A549 (cell line): ENCODE data around the gene ELOVL5. TPM values are rescaled to one million over a fixed set of nuclear protein-coding genes. Genes with fewer than 3 reads are reported as not detected.

Experiments used
- ATAC-seq, 2 experiments: fragments of 200-7000 bp in 1 of 2; fragments of >200 bp in 1 of 2; cut with Nextera tagmentation in 1 of 2; cut with Tn5 transposase in 1 of 2; 3 replicates each; pipeline versions ENCODE4 v1.8.0 to v1.9.1; 2018 to 2020; ENCODE audit warnings: mild to moderate bottlenecking in 1 of 2, moderate library complexity in 1 of 2
- CTCF ChIA-PET: fragments of 300-600 bp; sonication (Branson Sonifier 250); formaldehyde crosslinking; extraction: SDS; loops from one replicate; lab custom pipeline; 2021; ENCODE audit warnings: antibody characterized with exemption, inconsistent platforms; lab: Yijun Ruan, JAX
- POLR2A ChIA-PET: fragments of 350-600 bp; formaldehyde crosslinking; extraction: SDS; loops from one replicate; lab custom pipeline; 2021; ENCODE audit warnings: antibody characterized with exemption, inconsistent platforms; lab: Yijun Ruan, JAX
- DNase-seq, 2 experiments: peaks; one replicate each; pipeline versions ENCODE4 v3.0.0 to v3.0.0-alpha.2; 2011 to 2016; ENCODE audit warnings: low read depth in 1 of 2, low spot score in 1 of 2
- FAIRE-seq: peaks from 2 replicates; lab custom pipeline; 2011; peaks lifted over from hg19 to GRCh38; lab: Jason Lieb, UNC
- H3K27ac ChIP-seq, 2 experiments: fragments of >200 bp; sonication (Bioruptor Twin); formaldehyde crosslinking; 3 replicates each; pipeline ENCODE4 v1.5.1; 2016 to 2017
- H3K4me1 ChIP-seq: fragments of >200 bp; sonication (Bioruptor Twin); formaldehyde crosslinking; 3 replicates; pipeline ENCODE4 v1.6.1; 2016
- H3K4me2 ChIP-seq: fragments of >200 bp; sonication (Bioruptor Twin); formaldehyde crosslinking; 3 replicates; pipeline ENCODE4 v1.6.1; 2016
- H3K4me3 ChIP-seq: fragments of >200 bp; sonication (Bioruptor Twin); formaldehyde crosslinking; 3 replicates; pipeline ENCODE4 v1.5.1; 2016
- H3K9me3 ChIP-seq: fragments of >200 bp; sonication (Bioruptor Twin); formaldehyde crosslinking; 3 replicates; pipeline ENCODE4 v1.6.1; 2016
- CBX8 ChIP-seq: fragments of 200-600 bp; sonication (generic); IDR thresholded peaks from 2 replicates; pipeline ENCODE4 v1.6.1; 2016
- EHMT2 ChIP-seq: fragments of 200-600 bp; sonication (generic); IDR thresholded peaks from 2 replicates; pipeline ENCODE4 v1.6.1; 2016; ENCODE audit warnings: antibody characterized with exemption, low read depth, mild to moderate bottlenecking, moderate library complexity
- FOSL2 ChIP-seq, 2 experiments: fragments of 450-650 bp in 1 of 2; fragments of >200 bp in 1 of 2; sonication (Bioruptor Twin) in 1 of 2; formaldehyde crosslinking; IDR thresholded peaks; 2 replicates each; pipeline versions ENCODE4 v1.5.0 to v1.6.1; 2016 to 2020; ENCODE audit warnings: mild to moderate bottlenecking in 1 of 2, moderate library complexity in 1 of 2
- PHF8 ChIP-seq: fragments of 200-600 bp; sonication (generic); IDR thresholded peaks from 2 replicates; pipeline ENCODE4 v1.6.1; 2016; ENCODE audit warnings: low read depth, mild to moderate bottlenecking, antibody characterized with exemption, moderate library complexity, borderline replicate concordance
- RAD21 ChIP-seq, 2 experiments: fragments of >200 bp in 1 of 2; sonication (Bioruptor Twin) in 1 of 2; formaldehyde crosslinking in 1 of 2; IDR thresholded peaks in 1 of 2; conservative IDR thresholded peaks in 1 of 2; 2 replicates in 1 of 2; 3 replicates in 1 of 2; pipeline ENCODE4 v1.6.1; 2012 to 2018; ENCODE audit warnings: inconsistent platforms in 1 of 2
- RNF2 ChIP-seq: fragments of 200-600 bp; sonication (generic); IDR thresholded peaks from 2 replicates; pipeline ENCODE4 v1.6.1; 2016; ENCODE audit warnings: low read depth, mild to moderate bottlenecking, antibody characterized with exemption, moderate library complexity, borderline replicate concordance
- TFCP2L1 ChIP-seq: fragments of 250-450 bp; sonication (Bioruptor Pico); IDR thresholded peaks from 2 replicates; pipeline ENCODE4 v1.5.0; 2021; ENCODE audit warnings: mild to moderate bottlenecking
- TP53 ChIP-seq: fragments of 250-450 bp; sonication (Bioruptor Pico); IDR thresholded peaks from 2 replicates; pipeline ENCODE4 v1.5.0; 2021; ENCODE audit warnings: mild to moderate bottlenecking, moderate library complexity
- ZFP36 ChIP-seq: fragments of 450-650 bp; IDR thresholded peaks from 2 replicates; pipeline ENCODE4 v1.6.1; 2014; ENCODE audit warnings: borderline replicate concordance; ENCODE audit not compliant: partially characterized antibody
- ZSCAN20 ChIP-seq: fragments of 250-450 bp; sonication (Bioruptor Pico); IDR thresholded peaks from 2 replicates; pipeline ENCODE4 v1.8.0; 2022; ENCODE audit warnings: mild to moderate bottlenecking, moderate library complexity
- WGBS: methylation state at CpG from one replicate; pipeline ENCODE4 v1.1.6; 2017; ENCODE audit errors: missing lambda C conversion rate; 5-methylcytosine and 5-hydroxymethylcytosine counted together
- polyA plus RNA-seq, 4 experiments: library from polyadenylated mRNA; depleted of rRNA in 3 of 4; stranded (reverse); fragments of >200 nt; fragmentation: RNase III in 1 of 4; extraction: RNeasy Plus Mini Kit Qiagen cat#74134 plus additional on column Dnase treatment in 1 of 4; gene quantifications; 2 replicates in 3 of 4; 3 replicates in 1 of 4; pipeline ENCODE4 v1.2.3, GENCODE V29; 2011 to 2017
- TF ChIP-seq, protein P1 (sequence below): fragments of 200-600 bp; sonication (generic); IDR thresholded peaks from 2 replicates; pipeline ENCODE4 v1.6.1; 2016; ENCODE audit warnings: antibody characterized with exemption, mild to moderate bottlenecking, moderate library complexity
- TF ChIP-seq, protein P2 (sequence below): IDR thresholded peaks from 2 replicates; pipeline ENCODE4 v1.6.1; 2012
- TF ChIP-seq, protein P3 (sequence below): fragments of 250-450 bp; sonication (Bioruptor Pico); IDR thresholded peaks from 2 replicates; pipeline ENCODE4 v1.5.0; 2021; ENCODE audit warnings: mild to moderate bottlenecking, moderate library complexity, borderline replicate concordance
- TF ChIP-seq, protein P4 (sequence below): IDR thresholded peaks from 2 replicates; pipeline ENCODE4 v1.6.1; 2012
- TF ChIP-seq, protein P5 (sequence below): fragments of 150-350 bp; IDR thresholded peaks from 2 replicates; pipeline ENCODE4 v1.6.1; 2014; ENCODE audit warnings: low read depth, mild to moderate bottlenecking, low read length
- TF ChIP-seq, protein P6 (sequence below): fragments of 450-650 bp; IDR thresholded peaks from 2 replicates; pipeline ENCODE4 v1.6.1; 2014; ENCODE audit warnings: antibody characterized with exemption

Gene ELOVL5
- polyA plus RNA-seq, 2 of the 4 experiments (the other 2 are of a cell fraction) = 90.9 to 95.4 TPM

DNA sequence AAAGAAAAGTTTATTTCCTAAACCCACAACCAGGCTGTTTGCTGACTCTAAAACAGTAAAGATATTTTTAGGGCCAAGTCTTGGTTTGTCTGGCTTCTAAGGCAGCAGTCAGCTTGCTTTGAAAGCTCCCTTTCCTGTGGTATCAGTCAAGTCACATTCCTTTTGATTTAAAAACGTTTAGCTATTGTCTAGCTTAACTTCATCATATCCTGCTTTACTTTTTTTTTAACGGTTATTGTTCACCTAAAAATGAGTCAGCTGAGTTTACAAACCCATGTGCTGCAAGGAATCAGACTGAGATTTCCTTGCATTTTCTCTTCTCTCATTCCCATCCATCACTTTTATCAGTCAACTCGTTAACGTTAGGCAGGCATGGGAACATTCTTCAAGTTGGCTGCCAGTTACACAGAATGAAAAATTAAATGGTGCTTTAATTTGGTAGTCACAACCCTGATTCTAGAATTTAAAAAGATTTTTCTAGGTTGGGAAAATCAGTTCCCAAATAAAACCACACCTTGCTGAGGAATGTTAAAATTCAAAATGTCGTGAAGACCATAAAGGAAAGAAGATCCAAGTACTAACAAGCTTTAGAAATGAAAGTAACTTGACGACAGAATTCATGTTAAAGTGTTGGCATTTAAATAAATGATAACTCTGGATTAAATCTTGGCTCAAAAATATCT lies 45.9 kb downstream of the ELOVL5 start:
- WGBS = 11% methylated on average over 6 of the region's 6 CpGs
- peak overlapping the region; percentile 5; the same call in 1 of the 3 replicates for H3K4me3 ChIP-seq
- no peaks in the 10 kb centered on the region for H3K9me3 ChIP-seq
- TF ChIP-seq, protein P1, sequence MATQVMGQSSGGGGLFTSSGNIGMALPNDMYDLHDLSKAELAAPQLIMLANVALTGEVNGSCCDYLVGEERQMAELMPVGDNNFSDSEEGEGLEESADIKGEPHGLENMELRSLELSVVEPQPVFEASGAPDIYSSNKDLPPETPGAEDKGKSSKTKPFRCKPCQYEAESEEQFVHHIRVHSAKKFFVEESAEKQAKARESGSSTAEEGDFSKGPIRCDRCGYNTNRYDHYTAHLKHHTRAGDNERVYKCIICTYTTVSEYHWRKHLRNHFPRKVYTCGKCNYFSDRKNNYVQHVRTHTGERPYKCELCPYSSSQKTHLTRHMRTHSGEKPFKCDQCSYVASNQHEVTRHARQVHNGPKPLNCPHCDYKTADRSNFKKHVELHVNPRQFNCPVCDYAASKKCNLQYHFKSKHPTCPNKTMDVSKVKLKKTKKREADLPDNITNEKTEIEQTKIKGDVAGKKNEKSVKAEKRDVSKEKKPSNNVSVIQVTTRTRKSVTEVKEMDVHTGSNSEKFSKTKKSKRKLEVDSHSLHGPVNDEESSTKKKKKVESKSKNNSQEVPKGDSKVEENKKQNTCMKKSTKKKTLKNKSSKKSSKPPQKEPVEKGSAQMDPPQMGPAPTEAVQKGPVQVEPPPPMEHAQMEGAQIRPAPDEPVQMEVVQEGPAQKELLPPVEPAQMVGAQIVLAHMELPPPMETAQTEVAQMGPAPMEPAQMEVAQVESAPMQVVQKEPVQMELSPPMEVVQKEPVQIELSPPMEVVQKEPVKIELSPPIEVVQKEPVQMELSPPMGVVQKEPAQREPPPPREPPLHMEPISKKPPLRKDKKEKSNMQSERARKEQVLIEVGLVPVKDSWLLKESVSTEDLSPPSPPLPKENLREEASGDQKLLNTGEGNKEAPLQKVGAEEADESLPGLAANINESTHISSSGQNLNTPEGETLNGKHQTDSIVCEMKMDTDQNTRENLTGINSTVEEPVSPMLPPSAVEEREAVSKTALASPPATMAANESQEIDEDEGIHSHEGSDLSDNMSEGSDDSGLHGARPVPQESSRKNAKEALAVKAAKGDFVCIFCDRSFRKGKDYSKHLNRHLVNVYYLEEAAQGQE = no peak
- no peak for TF ChIP-seq RAD21 (conservative IDR thresholded peaks at IDR 0.05 in 1 of 2, IDR thresholded peaks at IDR 0.05 in 1 of 2)
- TF ChIP-seq, protein P2, sequence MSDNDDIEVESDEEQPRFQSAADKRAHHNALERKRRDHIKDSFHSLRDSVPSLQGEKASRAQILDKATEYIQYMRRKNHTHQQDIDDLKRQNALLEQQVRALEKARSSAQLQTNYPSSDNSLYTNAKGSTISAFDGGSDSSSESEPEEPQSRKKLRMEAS = peak; percentile 70
- no peak for TF ChIP-seq FOSL2 (IDR thresholded peaks at IDR 0.05)
- TF ChIP-seq FOSL2 (CRISPR knock-in tag; IDR thresholded peaks at IDR 0.05) = peak; percentile 34; the same call in 1 of the 2 replicates
- FAIRE-seq (no peak), DNase-seq (peak in 1 of 2 experiments; percentile 51), ATAC-seq (peak in 1 of 2 experiments; percentile 61; a peak in 3 of 6 replicates)
- ChIA-PET POLR2A (interaction anchor here (2.8 kb wide), 1 partner anchor 57 kb away, joined by 8 read pairs; no protein-coding TSS in a partner anchor), CTCF (interaction anchor here (1.7 kb wide), 1 partner anchor 11 kb away, joined by 4 read pairs; no protein-coding TSS in a partner anchor)
- H3K4me2 ChIP-seq = peak overlapping the region; percentile 74
- peak overlapping the region; percentile 58 to 80 for H3K27ac ChIP-seq
- H3K4me1 ChIP-seq = peaks cover 72% of the 10 kb centered on the region

DNA sequence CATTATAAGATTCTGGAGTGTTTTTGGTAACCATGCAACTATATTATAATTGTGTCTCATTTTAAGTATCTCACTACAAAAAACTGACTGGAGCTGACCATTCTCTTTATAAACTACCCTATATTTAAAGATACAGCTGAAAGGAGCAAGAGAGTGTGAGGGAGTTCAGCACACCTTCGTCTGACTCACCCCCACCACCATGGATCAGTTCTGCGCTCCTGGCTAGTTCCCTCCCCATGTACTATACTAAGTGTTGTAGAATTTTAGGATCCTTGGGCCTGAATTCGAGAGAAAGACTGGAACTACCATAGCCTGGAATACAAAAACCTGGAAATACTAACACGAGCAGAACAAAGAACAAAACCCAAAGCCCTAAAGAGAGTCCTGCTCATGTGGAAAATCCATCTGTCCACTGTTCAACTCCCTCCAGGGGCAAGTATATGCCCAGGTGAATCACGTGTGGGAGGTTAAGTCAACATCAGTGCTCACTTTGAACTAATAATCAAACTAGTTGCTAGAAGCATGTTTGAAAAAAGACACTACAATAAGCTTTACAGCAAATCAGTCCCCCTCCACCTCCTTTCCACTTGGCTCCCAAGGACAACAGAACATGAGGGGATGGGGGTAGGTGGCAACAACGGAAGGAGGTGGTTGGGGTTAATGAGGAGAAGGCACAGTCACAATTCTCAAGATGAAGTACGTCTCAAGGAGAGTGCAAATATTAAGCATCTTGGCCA lies 46.8 kb downstream of the ELOVL5 start:
- H3K9me3 ChIP-seq = no peaks in the 10 kb centered on the region
- peaks cover 67% of the 10 kb centered on the region for H3K4me1 ChIP-seq
- ChIA-PET POLR2A (interaction anchor here (2.8 kb wide), 1 partner anchor 57 kb away, joined by 8 read pairs; no protein-coding TSS in a partner anchor), CTCF (interaction anchor here (1.2 to 1.7 kb wide), 2 partner anchors 7 to 10 kb away, joined by 4 read pairs; no protein-coding TSS in a partner anchor)
- peak overlapping the region; percentile 58 to 80 for H3K27ac ChIP-seq
- WGBS = 58% methylated on average over 7 of the region's 7 CpGs
- TF ChIP-seq, protein P3, sequence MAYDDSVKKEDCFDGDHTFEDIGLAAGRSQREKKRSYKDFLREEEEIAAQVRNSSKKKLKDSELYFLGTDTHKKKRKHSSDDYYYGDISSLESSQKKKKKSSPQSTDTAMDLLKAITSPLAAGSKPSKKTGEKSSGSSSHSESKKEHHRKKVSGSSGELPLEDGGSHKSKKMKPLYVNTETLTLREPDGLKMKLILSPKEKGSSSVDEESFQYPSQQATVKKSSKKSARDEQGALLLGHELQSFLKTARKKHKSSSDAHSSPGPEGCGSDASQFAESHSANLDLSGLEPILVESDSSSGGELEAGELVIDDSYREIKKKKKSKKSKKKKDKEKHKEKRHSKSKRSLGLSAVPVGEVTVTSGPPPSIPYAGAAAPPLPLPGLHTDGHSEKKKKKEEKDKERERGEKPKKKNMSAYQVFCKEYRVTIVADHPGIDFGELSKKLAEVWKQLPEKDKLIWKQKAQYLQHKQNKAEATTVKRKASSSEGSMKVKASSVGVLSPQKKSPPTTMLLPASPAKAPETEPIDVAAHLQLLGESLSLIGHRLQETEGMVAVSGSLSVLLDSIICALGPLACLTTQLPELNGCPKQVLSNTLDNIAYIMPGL (CRISPR knock-in tag) = no peak
- TF ChIP-seq TFCP2L1 (CRISPR knock-in tag) (no peak), ZSCAN20 (CRISPR knock-in tag) (no peak), TP53 (CRISPR knock-in tag) (no peak), CBX8 (no peak), RNF2 (no peak), PHF8 (no peak), ZFP36 (no peak), EHMT2 (no peak)
- TF ChIP-seq, protein P4, sequence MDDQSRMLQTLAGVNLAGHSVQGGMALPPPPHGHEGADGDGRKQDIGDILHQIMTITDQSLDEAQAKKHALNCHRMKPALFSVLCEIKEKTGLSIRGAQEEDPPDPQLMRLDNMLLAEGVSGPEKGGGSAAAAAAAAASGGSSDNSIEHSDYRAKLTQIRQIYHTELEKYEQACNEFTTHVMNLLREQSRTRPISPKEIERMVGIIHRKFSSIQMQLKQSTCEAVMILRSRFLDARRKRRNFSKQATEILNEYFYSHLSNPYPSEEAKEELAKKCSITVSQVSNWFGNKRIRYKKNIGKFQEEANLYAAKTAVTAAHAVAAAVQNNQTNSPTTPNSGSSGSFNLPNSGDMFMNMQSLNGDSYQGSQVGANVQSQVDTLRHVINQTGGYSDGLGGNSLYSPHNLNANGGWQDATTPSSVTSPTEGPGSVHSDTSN = no peak
- TF ChIP-seq, protein P5, sequence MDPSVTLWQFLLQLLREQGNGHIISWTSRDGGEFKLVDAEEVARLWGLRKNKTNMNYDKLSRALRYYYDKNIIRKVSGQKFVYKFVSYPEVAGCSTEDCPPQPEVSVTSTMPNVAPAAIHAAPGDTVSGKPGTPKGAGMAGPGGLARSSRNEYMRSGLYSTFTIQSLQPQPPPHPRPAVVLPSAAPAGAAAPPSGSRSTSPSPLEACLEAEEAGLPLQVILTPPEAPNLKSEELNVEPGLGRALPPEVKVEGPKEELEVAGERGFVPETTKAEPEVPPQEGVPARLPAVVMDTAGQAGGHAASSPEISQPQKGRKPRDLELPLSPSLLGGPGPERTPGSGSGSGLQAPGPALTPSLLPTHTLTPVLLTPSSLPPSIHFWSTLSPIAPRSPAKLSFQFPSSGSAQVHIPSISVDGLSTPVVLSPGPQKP = no peak
- TF ChIP-seq, protein P1 = no peak
- TF ChIP-seq, protein P6, sequence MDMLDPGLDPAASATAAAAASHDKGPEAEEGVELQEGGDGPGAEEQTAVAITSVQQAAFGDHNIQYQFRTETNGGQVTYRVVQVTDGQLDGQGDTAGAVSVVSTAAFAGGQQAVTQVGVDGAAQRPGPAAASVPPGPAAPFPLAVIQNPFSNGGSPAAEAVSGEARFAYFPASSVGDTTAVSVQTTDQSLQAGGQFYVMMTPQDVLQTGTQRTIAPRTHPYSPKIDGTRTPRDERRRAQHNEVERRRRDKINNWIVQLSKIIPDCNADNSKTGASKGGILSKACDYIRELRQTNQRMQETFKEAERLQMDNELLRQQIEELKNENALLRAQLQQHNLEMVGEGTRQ = no peak
- ATAC-seq = no peak
- DNase-seq = no peak
- no peak for FAIRE-seq
- H3K4me3 ChIP-seq = no peak overlapping the region
- H3K4me2 ChIP-seq = peak overlapping the region; percentile 74
